A549 (cell line): ENCODE results near the gene CENPX. TPM values are rescaled to one million over a fixed set of nuclear protein-coding genes. Genes with fewer than 3 reads are reported as not detected.

ENCODE experiments used
- ATAC-seq, 2 experiments: fragments of 200-7000 bp in 1 of 2; fragments of >200 bp in 1 of 2; cut with Nextera tagmentation in 1 of 2; cut with Tn5 transposase in 1 of 2; 3 replicates each; pipeline versions ENCODE4 v1.8.0 to v1.9.1; 2018 to 2020; ENCODE audit warnings: mild to moderate bottlenecking in 1 of 2, moderate library complexity in 1 of 2
- CTCF ChIA-PET: fragments of 300-600 bp; sonication (Branson Sonifier 250); formaldehyde crosslinking; extraction: SDS; loops from one replicate; lab custom pipeline; 2021; ENCODE audit warnings: antibody characterized with exemption, inconsistent platforms; lab: Yijun Ruan, JAX
- POLR2A ChIA-PET: fragments of 350-600 bp; formaldehyde crosslinking; extraction: SDS; loops from one replicate; lab custom pipeline; 2021; ENCODE audit warnings: antibody characterized with exemption, inconsistent platforms; lab: Yijun Ruan, JAX
- DNase-seq, 2 experiments: peaks; one replicate each; pipeline versions ENCODE4 v3.0.0 to v3.0.0-alpha.2; 2011 to 2016; ENCODE audit warnings: low read depth in 1 of 2, low spot score in 1 of 2
- FAIRE-seq: peaks from 2 replicates; lab custom pipeline; 2011; peaks lifted over from hg19 to GRCh38; lab: Jason Lieb, UNC
- H3K27ac ChIP-seq, 2 experiments: fragments of >200 bp; sonication (Bioruptor Twin); formaldehyde crosslinking; 3 replicates each; pipeline ENCODE4 v1.5.1; 2016 to 2017
- H3K4me1 ChIP-seq: fragments of >200 bp; sonication (Bioruptor Twin); formaldehyde crosslinking; 3 replicates; pipeline ENCODE4 v1.6.1; 2016
- H3K4me2 ChIP-seq: fragments of >200 bp; sonication (Bioruptor Twin); formaldehyde crosslinking; 3 replicates; pipeline ENCODE4 v1.6.1; 2016
- H3K4me3 ChIP-seq: fragments of >200 bp; sonication (Bioruptor Twin); formaldehyde crosslinking; 3 replicates; pipeline ENCODE4 v1.5.1; 2016
- H3K9me3 ChIP-seq: fragments of >200 bp; sonication (Bioruptor Twin); formaldehyde crosslinking; 3 replicates; pipeline ENCODE4 v1.6.1; 2016
- CHD2 ChIP-seq: fragments of 150-350 bp; IDR thresholded peaks from 2 replicates; pipeline ENCODE4 v1.6.1; 2014; ENCODE audit warnings: low read length; ENCODE audit not compliant: partially characterized antibody
- CHD4 ChIP-seq: fragments of 200-600 bp; sonication (generic); IDR thresholded peaks from 2 replicates; pipeline ENCODE4 v1.6.1; 2016; ENCODE audit warnings: antibody characterized with exemption, mild to moderate bottlenecking, borderline replicate concordance
- EHF ChIP-seq: fragments of 250-450 bp; sonication (Bioruptor Pico); IDR thresholded peaks from 2 replicates; pipeline ENCODE4 v1.5.0; 2020; ENCODE audit warnings: mild to moderate bottlenecking
- EHMT2 ChIP-seq: fragments of 200-600 bp; sonication (generic); IDR thresholded peaks from 2 replicates; pipeline ENCODE4 v1.6.1; 2016; ENCODE audit warnings: antibody characterized with exemption, low read depth, mild to moderate bottlenecking, moderate library complexity
- EP300 ChIP-seq, 2 experiments: fragments of >200 bp; sonication (Bioruptor Twin); formaldehyde crosslinking; IDR thresholded peaks; 2 replicates in 1 of 2; 3 replicates in 1 of 2; pipeline ENCODE4 v1.6.1; 2016 to 2017
- FOSB ChIP-seq: fragments of 250-450 bp; sonication (Bioruptor Pico); IDR thresholded peaks from 2 replicates; pipeline ENCODE4 v1.5.0; 2020; ENCODE audit warnings: mild to moderate bottlenecking, moderate library complexity
- FOSL2 ChIP-seq, 2 experiments: fragments of 450-650 bp in 1 of 2; fragments of >200 bp in 1 of 2; sonication (Bioruptor Twin) in 1 of 2; formaldehyde crosslinking; IDR thresholded peaks; 2 replicates each; pipeline versions ENCODE4 v1.5.0 to v1.6.1; 2016 to 2020; ENCODE audit warnings: mild to moderate bottlenecking in 1 of 2, moderate library complexity in 1 of 2
- HEYL ChIP-seq: fragments of 250-450 bp; sonication (Bioruptor Pico); IDR thresholded peaks from 2 replicates; pipeline ENCODE4 v1.8.0; 2021; ENCODE audit warnings: mild to moderate bottlenecking, moderate library complexity
- HOXB5 ChIP-seq: fragments of 250-450 bp; sonication (Bioruptor Pico); IDR thresholded peaks from 2 replicates; pipeline ENCODE4 v1.5.0; 2020; ENCODE audit warnings: mild to moderate bottlenecking, moderate library complexity
- JUN ChIP-seq, 2 experiments: fragments of >200 bp; sonication (Bioruptor Twin); formaldehyde crosslinking; IDR thresholded peaks; 2 replicates in 1 of 2; 3 replicates in 1 of 2; pipeline ENCODE4 v1.6.1; 2016 to 2017
- JUNB ChIP-seq: fragments of >200 bp; sonication (Bioruptor Twin); formaldehyde crosslinking; IDR thresholded peaks from 2 replicates; pipeline ENCODE4 v1.6.1; 2016
- KDM1A ChIP-seq: fragments of 200-600 bp; sonication (generic); IDR thresholded peaks from 2 replicates; pipeline ENCODE4 v1.6.1; 2016; ENCODE audit warnings: low read depth, mild to moderate bottlenecking
- MAZ ChIP-seq: fragments of 150-350 bp; IDR thresholded peaks from 2 replicates; pipeline ENCODE4 v1.6.1; 2014; ENCODE audit warnings: antibody characterized with exemption, low read depth, low read length, borderline replicate concordance
- NFE2L2 ChIP-seq: fragments of 150-350 bp; conservative IDR thresholded peaks from 2 replicates; pipeline ENCODE4 v1.6.1; 2014; ENCODE audit warnings: low read length
- POLR2A ChIP-seq: IDR thresholded peaks from 2 replicates; pipeline ENCODE4 v1.6.1; 2012; ENCODE audit warnings: mild to moderate bottlenecking, low read length
- RNF2 ChIP-seq: fragments of 200-600 bp; sonication (generic); IDR thresholded peaks from 2 replicates; pipeline ENCODE4 v1.6.1; 2016; ENCODE audit warnings: low read depth, mild to moderate bottlenecking, antibody characterized with exemption, moderate library complexity, borderline replicate concordance
- SMC3 ChIP-seq: fragments of >200 bp; sonication (Bioruptor Twin); formaldehyde crosslinking; IDR thresholded peaks from 3 replicates; pipeline ENCODE4 v1.6.1; 2018; ENCODE audit warnings: inconsistent platforms
- TFCP2L1 ChIP-seq: fragments of 250-450 bp; sonication (Bioruptor Pico); IDR thresholded peaks from 2 replicates; pipeline ENCODE4 v1.5.0; 2021; ENCODE audit warnings: mild to moderate bottlenecking
- ZNF302 ChIP-seq: fragments of 250-450 bp; sonication (Bioruptor Pico); IDR thresholded peaks from 2 replicates; pipeline ENCODE4 v1.9.0; 2021; ENCODE audit warnings: inconsistent platforms, mild to moderate bottlenecking, moderate library complexity
- WGBS: methylation state at CpG from one replicate; pipeline ENCODE4 v1.1.6; 2017; ENCODE audit errors: missing lambda C conversion rate; 5-methylcytosine and 5-hydroxymethylcytosine counted together
- polyA plus RNA-seq, 4 experiments: library from polyadenylated mRNA; depleted of rRNA in 3 of 4; stranded (reverse); fragments of >200 nt; fragmentation: RNase III in 1 of 4; extraction: RNeasy Plus Mini Kit Qiagen cat#74134 plus additional on column Dnase treatment in 1 of 4; gene quantifications; 2 replicates in 3 of 4; 3 replicates in 1 of 4; pipeline ENCODE4 v1.2.3, GENCODE V29; 2011 to 2017
- TF ChIP-seq, protein P1 (sequence below): fragments of 150-350 bp; IDR thresholded peaks from 2 replicates; pipeline ENCODE4 v1.6.1; 2014; ENCODE audit warnings: low read depth, mild to moderate bottlenecking, low read length
- TF ChIP-seq, protein P2 (sequence below): fragments of >200 bp; sonication (Bioruptor Twin); formaldehyde crosslinking; IDR thresholded peaks from 2 replicates; pipeline ENCODE4 v1.6.1; 2016
- TF ChIP-seq, protein P3 (sequence below): fragments of >200 bp; sonication (Bioruptor Twin); formaldehyde crosslinking; IDR thresholded peaks from 3 replicates; pipeline ENCODE4 v1.6.1; 2016
- TF ChIP-seq, protein P4 (sequence below): fragments of 200-600 bp; sonication (generic); IDR thresholded peaks from 2 replicates; pipeline ENCODE4 v1.6.1; 2016; ENCODE audit warnings: antibody characterized with exemption, mild to moderate bottlenecking, moderate library complexity

CENPX gene
- polyA plus RNA-seq, 2 of the 4 experiments (the other 2 are of a cell fraction): 80.5 to 222 TPM

DNA sequence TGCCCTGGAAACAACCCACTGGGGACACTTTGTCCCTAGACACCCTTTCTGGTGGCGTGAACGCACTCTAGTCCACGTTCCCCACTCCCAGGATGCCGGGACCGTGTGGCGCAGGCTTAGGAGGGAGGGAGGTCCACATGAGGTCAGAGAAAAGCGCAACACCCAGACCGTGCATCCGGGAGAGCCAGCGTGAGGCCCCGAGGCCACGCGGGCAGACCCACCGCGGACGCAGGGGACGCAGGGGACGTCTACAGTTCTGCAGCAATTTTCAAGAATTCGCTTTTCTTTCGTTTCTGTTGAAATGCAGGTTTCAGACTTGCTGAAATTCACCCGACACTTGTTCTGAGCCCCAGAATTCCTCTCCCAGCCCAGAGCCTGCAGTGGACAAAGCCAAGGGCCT lies 24.2 kb upstream of the CENPX start:
- ATAC-seq: no peak
- Histone ChIP-seq H3K27ac (no peak overlapping the region), H3K4me3 (no peak overlapping the region), H3K4me2 (no peak overlapping the region), H3K9me3 (no peaks in the 10 kb centered on the region), H3K4me1 (peaks cover 7% of the 10 kb centered on the region; the same call in 1 of the 3 replicates)
- FAIRE-seq: no peak
- ChIA-PET CTCF (interaction anchor here (1.2 to 5.2 kb wide), 3 partner anchors 9 to 87 kb away, joined by 4 to 32 read pairs (median 6); partner anchors contain the start of genes DCXR and RAC3), POLR2A (no interaction called here)
- TF ChIP-seq, protein P1, sequence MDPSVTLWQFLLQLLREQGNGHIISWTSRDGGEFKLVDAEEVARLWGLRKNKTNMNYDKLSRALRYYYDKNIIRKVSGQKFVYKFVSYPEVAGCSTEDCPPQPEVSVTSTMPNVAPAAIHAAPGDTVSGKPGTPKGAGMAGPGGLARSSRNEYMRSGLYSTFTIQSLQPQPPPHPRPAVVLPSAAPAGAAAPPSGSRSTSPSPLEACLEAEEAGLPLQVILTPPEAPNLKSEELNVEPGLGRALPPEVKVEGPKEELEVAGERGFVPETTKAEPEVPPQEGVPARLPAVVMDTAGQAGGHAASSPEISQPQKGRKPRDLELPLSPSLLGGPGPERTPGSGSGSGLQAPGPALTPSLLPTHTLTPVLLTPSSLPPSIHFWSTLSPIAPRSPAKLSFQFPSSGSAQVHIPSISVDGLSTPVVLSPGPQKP: no peak
- TF ChIP-seq, protein P2, sequence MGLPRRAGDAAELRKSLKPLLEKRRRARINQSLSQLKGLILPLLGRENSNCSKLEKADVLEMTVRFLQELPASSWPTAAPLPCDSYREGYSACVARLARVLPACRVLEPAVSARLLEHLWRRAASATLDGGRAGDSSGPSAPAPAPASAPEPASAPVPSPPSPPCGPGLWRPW: no peak
- TF ChIP-seq SMC3 (no peak), NFE2L2 (no peak), EP300 (IDR thresholded peaks at IDR 0.05) (no peak), CHD4 (no peak), POLR2A (no peak), JUN (IDR thresholded peaks at IDR 0.05) (no peak), EHF (no peak), JUNB (no peak), EHMT2 (no peak), TFCP2L1 (CRISPR knock-in tag) (no peak), HEYL (CRISPR knock-in tag) (no peak), KDM1A (no peak), HOXB5 (CRISPR knock-in tag) (no peak)
- TF ChIP-seq, protein P3, sequence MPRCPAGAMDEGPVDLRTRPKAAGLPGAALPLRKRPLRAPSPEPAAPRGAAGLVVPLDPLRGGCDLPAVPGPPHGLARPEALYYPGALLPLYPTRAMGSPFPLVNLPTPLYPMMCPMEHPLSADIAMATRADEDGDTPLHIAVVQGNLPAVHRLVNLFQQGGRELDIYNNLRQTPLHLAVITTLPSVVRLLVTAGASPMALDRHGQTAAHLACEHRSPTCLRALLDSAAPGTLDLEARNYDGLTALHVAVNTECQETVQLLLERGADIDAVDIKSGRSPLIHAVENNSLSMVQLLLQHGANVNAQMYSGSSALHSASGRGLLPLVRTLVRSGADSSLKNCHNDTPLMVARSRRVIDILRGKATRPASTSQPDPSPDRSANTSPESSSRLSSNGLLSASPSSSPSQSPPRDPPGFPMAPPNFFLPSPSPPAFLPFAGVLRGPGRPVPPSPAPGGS: no peak
- TF ChIP-seq, protein P4, sequence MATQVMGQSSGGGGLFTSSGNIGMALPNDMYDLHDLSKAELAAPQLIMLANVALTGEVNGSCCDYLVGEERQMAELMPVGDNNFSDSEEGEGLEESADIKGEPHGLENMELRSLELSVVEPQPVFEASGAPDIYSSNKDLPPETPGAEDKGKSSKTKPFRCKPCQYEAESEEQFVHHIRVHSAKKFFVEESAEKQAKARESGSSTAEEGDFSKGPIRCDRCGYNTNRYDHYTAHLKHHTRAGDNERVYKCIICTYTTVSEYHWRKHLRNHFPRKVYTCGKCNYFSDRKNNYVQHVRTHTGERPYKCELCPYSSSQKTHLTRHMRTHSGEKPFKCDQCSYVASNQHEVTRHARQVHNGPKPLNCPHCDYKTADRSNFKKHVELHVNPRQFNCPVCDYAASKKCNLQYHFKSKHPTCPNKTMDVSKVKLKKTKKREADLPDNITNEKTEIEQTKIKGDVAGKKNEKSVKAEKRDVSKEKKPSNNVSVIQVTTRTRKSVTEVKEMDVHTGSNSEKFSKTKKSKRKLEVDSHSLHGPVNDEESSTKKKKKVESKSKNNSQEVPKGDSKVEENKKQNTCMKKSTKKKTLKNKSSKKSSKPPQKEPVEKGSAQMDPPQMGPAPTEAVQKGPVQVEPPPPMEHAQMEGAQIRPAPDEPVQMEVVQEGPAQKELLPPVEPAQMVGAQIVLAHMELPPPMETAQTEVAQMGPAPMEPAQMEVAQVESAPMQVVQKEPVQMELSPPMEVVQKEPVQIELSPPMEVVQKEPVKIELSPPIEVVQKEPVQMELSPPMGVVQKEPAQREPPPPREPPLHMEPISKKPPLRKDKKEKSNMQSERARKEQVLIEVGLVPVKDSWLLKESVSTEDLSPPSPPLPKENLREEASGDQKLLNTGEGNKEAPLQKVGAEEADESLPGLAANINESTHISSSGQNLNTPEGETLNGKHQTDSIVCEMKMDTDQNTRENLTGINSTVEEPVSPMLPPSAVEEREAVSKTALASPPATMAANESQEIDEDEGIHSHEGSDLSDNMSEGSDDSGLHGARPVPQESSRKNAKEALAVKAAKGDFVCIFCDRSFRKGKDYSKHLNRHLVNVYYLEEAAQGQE: no peak
- no peak for DNase-seq
- WGBS: 92% methylated on average over 21 of the region's 21 CpGs

DNA sequence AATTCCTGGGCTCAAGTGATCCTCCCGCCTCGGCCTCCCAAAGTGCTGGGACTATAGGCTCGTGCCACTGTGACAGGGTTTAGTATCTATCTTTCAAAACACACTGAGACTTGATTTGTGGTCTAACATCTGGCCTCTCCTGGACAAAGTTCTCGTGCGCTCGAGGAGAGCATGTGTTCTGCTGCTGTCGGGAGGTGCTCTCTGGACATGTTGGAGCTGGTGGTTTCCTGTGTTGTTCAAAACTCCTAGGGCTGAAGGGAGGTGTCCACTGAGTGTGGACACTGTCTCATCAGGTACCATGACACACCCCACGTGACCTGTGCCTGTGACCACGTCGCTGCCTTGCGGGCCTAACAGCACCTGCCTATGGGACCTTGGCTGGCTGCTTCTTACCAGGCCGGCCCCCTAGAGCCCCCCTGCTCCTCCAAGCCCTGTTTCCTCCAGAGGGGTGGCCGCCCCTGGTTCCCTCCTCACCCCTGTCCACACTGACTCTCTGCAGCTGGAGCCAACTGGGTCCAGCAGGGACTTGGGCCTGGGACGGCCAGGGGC lies 23.3 kb upstream of the CENPX start:
- Histone ChIP-seq H3K9me3 (no peaks in the 10 kb centered on the region), H3K4me2 (no peak overlapping the region), H3K4me3 (no peak overlapping the region), H3K27ac (no peak overlapping the region), H3K4me1 (peaks cover 7% of the 10 kb centered on the region; the same call in 1 of the 3 replicates)
- 85% methylated on average over 13 of the region's 14 CpGs for WGBS
- DNase-seq: no peak
- TF ChIP-seq RNF2 (no peak), ZNF302 (CRISPR knock-in tag) (no peak), CHD2 (no peak), MAZ (no peak), FOSB (CRISPR knock-in tag) (no peak), FOSL2 (IDR thresholded peaks at IDR 0.05) (no peak), FOSL2 (CRISPR knock-in tag; IDR thresholded peaks at IDR 0.05) (no peak)
- FAIRE-seq: no peak
- ChIA-PET POLR2A (no interaction called here), CTCF (interaction anchor here (1.9 to 5.2 kb wide), 2 partner anchors 8 to 16 kb away, joined by 6 to 32 read pairs; partner anchors contain the start of genes DCXR and RAC3)
- no peak for ATAC-seq
